HG02943 (cell line): ENCODE measurements around the gene KCNT2.

Experiments used
- ATAC-seq: cut with Tn5 transposase; IDR thresholded peaks from one replicate; pipeline ENCODE4 v1.9.1; 2021; ENCODE audit warnings: mild to moderate bottlenecking, low read depth, moderate library complexity; ENCODE audit not compliant: unreplicated experiment

Gene KCNT2

GRCh38 chr1:196403803-196404690 is 204.2 kb downstream of the KCNT2 start:
- ATAC-seq = no peak

- no peak for ATAC-seq
These were observed 206.3 kb downstream of the KCNT2 start for GRCh38 chr1:196401891-196402290.

GRCh38 chr1:196401452-196401833 is 206.8 kb downstream of the KCNT2 start:
- no peak for ATAC-seq

- no peak for ATAC-seq
These were observed 207.5 kb downstream of the KCNT2 start for GRCh38 chr1:196400478-196401451.

- no peak for ATAC-seq
These were observed 208.5 kb downstream of the KCNT2 start for GRCh38 chr1:196399713-196400112.

- no peak for ATAC-seq
These were observed 214.5 kb downstream of the KCNT2 start for GRCh38 chr1:196393742-196394141.

- ATAC-seq = no peak
These were observed 215.0 kb downstream of the KCNT2 start for GRCh38 chr1:196393282-196393681.

- ATAC-seq = no peak
These were observed 220.5 kb downstream of the KCNT2 start for GRCh38 chr1:196387766-196388165.

- ATAC-seq = no peak
These were observed 223.1 kb downstream of the KCNT2 start for GRCh38 chr1:196385109-196385508.

GRCh38 chr1:196382383-196382782 is 225.9 kb downstream of the KCNT2 start:
- no peak for ATAC-seq

GRCh38 chr1:196381544-196381943 is 226.7 kb downstream of the KCNT2 start:
- peak; percentile 84 for ATAC-seq

- no peak for ATAC-seq
These were observed 227.9 kb downstream of the KCNT2 start for GRCh38 chr1:196380316-196380715.

- no peak for ATAC-seq
These were observed 230.4 kb downstream of the KCNT2 start for GRCh38 chr1:196377811-196378210.

- ATAC-seq = peak; percentile 44
These were observed 231.5 kb downstream of the KCNT2 start for GRCh38 chr1:196376630-196377328.

GRCh38 chr1:196373798-196374197 is 234.4 kb downstream of the KCNT2 start:
- ATAC-seq = no peak

- ATAC-seq = peak; percentile 68
These were observed 235.2 kb downstream of the KCNT2 start for GRCh38 chr1:196372896-196373536.

- ATAC-seq = no peak
These were observed 240.4 kb downstream of the KCNT2 start for GRCh38 chr1:196367838-196368237.

GRCh38 chr1:196366817-196367495 is 241.3 kb downstream of the KCNT2 start:
- ATAC-seq = no peak

GRCh38 chr1:196361112-196361714 is 247.0 kb downstream of the KCNT2 start:
- ATAC-seq = no peak
